Measurements from ENCODE around the gene RHBDF1.

GRCh38 chr16:74747-75334 is 2.4 kb upstream of the RHBDF1 start:
- no peak for TF ChIP-seq CTCF (IDR thresholded peaks at IDR 0.05)
- TF ChIP-seq POLR2A (IDR thresholded peaks at IDR 0.05) = no peak
